KMS-11 (cell line): ENCODE measurements around the gene ARMH3.

ENCODE experiments used
- H2AFZ ChIP-seq: fragments of 200-600 bp; sonication (generic); 2 replicates; pipeline ENCODE4 v1.6.1; 2016; ENCODE audit warnings: antibody characterized with exemption, mixed run types, low read depth
- H3K27ac ChIP-seq: fragments of 200-600 bp; sonication (generic); 2 replicates; pipeline ENCODE4 v1.6.1; 2016; ENCODE audit warnings: mild to moderate bottlenecking, mixed run types
- H3K27me3 ChIP-seq: fragments of 200-600 bp; sonication (generic); 2 replicates; pipeline ENCODE4 v1.6.1; 2017; ENCODE audit warnings: mild to moderate bottlenecking, low read depth, mixed run types, moderate library complexity; ENCODE audit not compliant: insufficient read depth
- H3K36me3 ChIP-seq: fragments of 200-600 bp; sonication (generic); 2 replicates; pipeline ENCODE4 v1.6.1; 2017; ENCODE audit warnings: mild to moderate bottlenecking, mixed run types; ENCODE audit not compliant: insufficient read depth
- H3K4me1 ChIP-seq: fragments of 200-600 bp; sonication (generic); 2 replicates; pipeline ENCODE4 v1.6.1; 2016; ENCODE audit warnings: mild to moderate bottlenecking, low read depth, mixed run types; ENCODE audit not compliant: poor library complexity, severe bottlenecking
- H3K4me2 ChIP-seq: fragments of 200-600 bp; sonication (generic); 2 replicates; pipeline ENCODE4 v1.7.0; 2016; ENCODE audit warnings: mild to moderate bottlenecking, mixed run types
- H3K4me3 ChIP-seq: fragments of 200-600 bp; sonication (generic); IDR thresholded peaks from 2 replicates; pipeline ENCODE4 v1.6.1; 2017; ENCODE audit warnings: low read depth, low read length, mixed read lengths; ENCODE audit not compliant: insufficient read depth
- H3K79me2 ChIP-seq: fragments of 200-600 bp; sonication (generic); 2 replicates; pipeline ENCODE4 v1.6.1; 2016; ENCODE audit warnings: low read depth, mixed run types; ENCODE audit not compliant: insufficient read depth
- H3K9ac ChIP-seq: fragments of 200-600 bp; sonication (generic); 2 replicates; pipeline ENCODE4 v1.6.1; 2016; ENCODE audit warnings: mild to moderate bottlenecking, mixed run types
- H4K20me1 ChIP-seq: fragments of 200-600 bp; sonication (generic); 2 replicates; pipeline ENCODE4 v1.6.1; 2016; ENCODE audit warnings: mild to moderate bottlenecking, mixed run types; ENCODE audit not compliant: insufficient read depth
- CTCF ChIP-seq: fragments of 200-600 bp; sonication (generic); conservative IDR thresholded peaks from 2 replicates; pipeline ENCODE4 v1.6.1; 2017; ENCODE audit warnings: low read depth, mild to moderate bottlenecking, antibody characterized with exemption, low read length, moderate library complexity, mixed read lengths

The ARMH3 gene

GRCh38 chr10:102066399-102067088, 10.6 kb upstream of the ARMH3 start:
- Histone ChIP-seq H3K4me2 (peak overlapping the region; percentile 43), H3K4me1 (peaks cover 9% of the 10 kb centered on the region), H3K27ac (no peak overlapping the region), H3K79me2 (0 out of 2 replicates have a peak, but pooled peaks cover 4% of the 10 kb centered on the region), H3K9ac (peak overlapping the region; percentile 85; the same call in 1 of the 2 replicates), H3K27me3 (no peaks in the 10 kb centered on the region), H4K20me1 (no peaks in the 10 kb centered on the region), H2AFZ (no peak overlapping the region), H3K36me3 (no peaks in the 10 kb centered on the region), H3K4me3 (no peak overlapping the region)
- TF ChIP-seq CTCF, result no peak

- Histone ChIP-seq H3K9ac (peak overlapping the region; percentile 85), H3K4me1 (peaks cover 9% of the 10 kb centered on the region), H3K4me2 (peak overlapping the region; percentile 43), H3K4me3 (no peak overlapping the region), H2AFZ (peak overlapping the region; percentile 70), H3K27me3 (no peaks in the 10 kb centered on the region), H3K79me2 (0 out of 2 replicates have a peak, but pooled peaks cover 4% of the 10 kb centered on the region), H3K27ac (peak overlapping the region; percentile 52), H4K20me1 (no peaks in the 10 kb centered on the region), H3K36me3 (no peaks in the 10 kb centered on the region)
- no peak for TF ChIP-seq CTCF
Measured at GRCh38 chr10:102065561-102066398, 9.8 kb upstream of the ARMH3 start.

- H3K27me3 ChIP-seq, result no peaks in the 10 kb centered on the region
- H3K27ac ChIP-seq, result peak within 1 kb of the TSS; percentile 52
- H3K36me3 ChIP-seq, result no peaks in the 10 kb centered on the region
- peak within 1 kb of the TSS; percentile 85 for H3K9ac ChIP-seq
- no peaks in the 10 kb centered on the region for H4K20me1 ChIP-seq
- 0 out of 2 replicates have a peak, but pooled peaks cover 4% of the 10 kb centered on the region for H3K79me2 ChIP-seq
- peak within 1 kb of the TSS; percentile 70 for H2AFZ ChIP-seq
- H3K4me3 ChIP-seq, result no peak within 1 kb of the TSS
- H3K4me1 ChIP-seq, result peaks cover 9% of the 10 kb centered on the region
- H3K4me2 ChIP-seq, result peak within 1 kb of the TSS; percentile 43
- peak; percentile 29; the same call in 1 of the 2 replicates for TF ChIP-seq CTCF
Measured at GRCh38 chr10:102064868-102065560, 9.0 kb upstream of the ARMH3 start, which contains the start of gene HPS6. TSS of gene HPS6 (plus strand) at chr10:102065349. CDS start at chr10:102065475, 126 bp downstream.

DNA sequence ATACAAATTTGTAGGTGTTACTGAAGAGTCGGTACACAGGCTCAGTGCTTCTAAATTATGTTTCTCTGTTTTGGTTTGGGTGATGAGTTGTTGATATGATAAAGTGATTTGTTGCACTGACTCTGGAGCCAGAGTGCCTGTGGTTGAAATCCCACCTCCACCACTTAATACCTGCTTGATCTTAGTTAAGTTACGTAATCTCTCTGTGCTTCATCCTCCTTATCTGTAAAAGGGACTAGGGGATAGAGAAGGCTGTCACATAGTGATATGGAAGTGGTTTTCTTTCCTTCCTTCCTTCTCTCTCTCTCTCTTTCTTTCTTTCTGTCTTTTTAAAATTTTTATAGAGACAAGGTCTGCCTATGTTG, 8.5 kb upstream of the ARMH3 start:
- Histone ChIP-seq H3K9ac (peak overlapping the region; percentile 85; the same call in 1 of the 2 replicates), H3K27ac (peak overlapping the region; percentile 52), H3K4me1 (peaks cover 9% of the 10 kb centered on the region), H3K27me3 (no peaks in the 10 kb centered on the region), H4K20me1 (no peaks in the 10 kb centered on the region), H3K36me3 (no peaks in the 10 kb centered on the region), H3K79me2 (0 out of 2 replicates have a peak, but pooled peaks cover 4% of the 10 kb centered on the region), H2AFZ (peak overlapping the region; percentile 70), H3K4me3 (no peak overlapping the region), H3K4me2 (peak overlapping the region; percentile 43; the same call in 1 of the 2 replicates)
- TF ChIP-seq CTCF, result no peak
